H1 (cell line): ENCODE measurements around the gene LTF. TPM values are rescaled to one million over a fixed set of nuclear protein-coding genes. Genes with fewer than 3 reads are reported as not detected.

Experiments used
- BACH1 ChIP-seq: IDR thresholded peaks from 2 replicates; pipeline ENCODE4 v1.6.1; 2012; ENCODE audit warnings: low read length, improper control_type of control experiment
- BCL11A ChIP-seq, 2 experiments: IDR thresholded peaks; one replicate each; pipeline ENCODE4 v1.6.1; 2011; ENCODE audit warnings: low read depth in 2 of 2, low read length in 2 of 2, mild to moderate bottlenecking in 2 of 2
- KDM1A ChIP-seq: fragments of 200-600, 300-600 bp; sonication (generic); IDR thresholded peaks from 2 replicates; pipeline ENCODE4 v1.7.1; 2016; ENCODE audit warnings: mild to moderate bottlenecking, low read length, borderline replicate concordance
- RNF2 ChIP-seq: fragments of 200-900, 300-1000 bp; sonication (generic); IDR thresholded peaks from 2 replicates; pipeline ENCODE4 v1.7.1; 2016; ENCODE audit warnings: borderline replicate concordance, low read depth, mild to moderate bottlenecking, antibody characterized with exemption, low read length; ENCODE audit not compliant: poor library complexity, severe bottlenecking; ENCODE audit errors: missing control alignments
- polyA plus RNA-seq, 7 experiments: library from polyadenylated mRNA; depleted of rRNA in 3 of 7; stranded (reverse) in 5 of 7; unstranded in 2 of 7; fragments of >200 nt in 5 of 7; fragments of 200-250 nt in 2 of 7; gene quantifications; 1 replicate in 5 of 7; 2 replicates in 1 of 7; 4 replicates in 1 of 7; pipeline versions ENCODE4 v1.2.1 to v1.2.3, GENCODE V29; 2011 to 2013; ENCODE audit warnings: missing spikeins in 2 of 7, mixed read lengths in 2 of 7
- total RNA-seq: library from RNA; stranded (reverse); fragmentation: NEBNext Ultra II Directional; extraction: Animal tissue kit (Norgen Biotek cat#: 25700); gene quantifications from 2 replicates; pipeline ENCODE4 v1.2.1, GENCODE V29; 2021
- TF ChIP-seq, protein P1 (sequence below): IDR thresholded peaks from 2 replicates; pipeline ENCODE4 v1.6.1; 2012; ENCODE audit warnings: inconsistent platforms

Gene LTF
- total and polyA plus RNA-seq, 2 of the 8 experiments (the other 6 are each of a cell fraction or from before 2014, with no cell fraction given), result 0.23 to 0.99 TPM

DNA sequence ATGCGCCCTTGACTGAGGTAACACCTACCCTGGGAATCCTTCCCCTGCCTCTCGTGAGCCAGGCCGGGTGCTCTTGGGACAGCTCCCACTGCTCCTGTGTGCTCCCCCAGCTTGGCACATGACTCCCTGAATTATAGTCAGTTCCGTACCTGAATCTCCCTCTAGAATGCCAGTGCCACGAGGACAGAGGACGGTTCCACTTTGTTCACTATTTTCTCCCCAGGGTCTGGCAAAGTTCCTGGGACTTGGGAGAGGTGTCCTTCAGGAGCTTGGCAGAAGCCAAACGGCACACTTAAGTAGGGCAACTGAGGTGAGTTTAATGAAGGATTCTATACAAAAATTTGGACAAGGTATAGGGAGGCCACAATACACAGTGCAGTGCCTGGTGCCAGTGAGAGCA lies 67.6 kb downstream of the LTF start (continued):
- no peak for TF ChIP-seq RNF2
- TF ChIP-seq, protein P1, sequence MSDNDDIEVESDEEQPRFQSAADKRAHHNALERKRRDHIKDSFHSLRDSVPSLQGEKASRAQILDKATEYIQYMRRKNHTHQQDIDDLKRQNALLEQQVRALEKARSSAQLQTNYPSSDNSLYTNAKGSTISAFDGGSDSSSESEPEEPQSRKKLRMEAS, result no peak
- TF ChIP-seq KDM1A, result no peak
- TF ChIP-seq BCL11A (IDR thresholded peaks at IDR 0.05; ENCODE audit: low read depth in 2 of 2, low read length in 2 of 2), result no peak
- TF ChIP-seq BACH1, result no peak
